Inflammatory macrophage (primary cell): ENCODE data around the gene RAB2B.

Source experiments
- DNase-seq, 2 donors: peaks; one replicate each; pipeline ENCODE4 v3.0.0-alpha.2; 2020 to 2022
- total RNA-seq, 18 experiments: gene quantifications; one replicate each; lab custom pipeline; 2026; ENCODE audit warnings: mixed read lengths in 6 of 18, inconsistent platforms in 2 of 18; lab: John Stamatoyannopoulos, UW

RAB2B gene
- total RNA-seq = 21.5 to 42.5 (median 28.4) reads per million in 18 experiments

DNA sequence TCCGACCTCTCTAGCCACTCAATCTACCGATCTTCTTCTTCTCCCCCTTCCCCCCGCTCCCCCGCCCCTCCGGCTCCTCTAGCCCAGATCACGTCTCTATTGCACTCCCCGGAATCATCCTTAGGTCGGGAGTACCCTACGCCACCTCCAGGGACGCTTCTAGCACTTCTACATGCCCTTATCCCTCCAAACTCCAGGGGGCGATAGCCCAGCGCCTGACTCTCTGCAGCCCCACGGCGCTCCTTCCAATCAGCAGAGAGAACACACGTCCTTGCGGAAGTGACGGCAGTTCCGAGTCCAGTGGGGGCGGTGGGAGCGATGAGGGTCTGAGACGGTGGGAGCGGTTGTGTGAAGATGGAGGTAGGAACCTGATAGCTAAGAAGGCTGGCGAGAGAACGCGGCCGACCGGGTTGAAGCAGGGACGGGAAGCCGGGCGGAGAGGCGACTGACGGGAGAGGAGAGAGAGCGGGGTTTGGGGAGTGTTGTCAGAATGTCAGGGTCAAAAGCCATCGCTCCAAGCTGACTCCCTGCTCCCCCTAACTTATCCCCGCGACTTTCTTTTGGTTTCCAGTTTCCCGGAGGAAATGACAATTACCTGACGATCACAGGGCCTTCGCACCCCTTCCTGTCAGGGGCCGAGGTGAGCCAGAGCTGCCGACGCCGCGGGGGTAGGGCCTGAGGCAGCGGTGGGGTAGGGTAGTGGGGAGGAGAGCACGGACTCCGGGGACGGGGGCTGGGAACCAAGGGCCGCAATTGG, at the start of gene RAB2B, which contains the start of gene TOX4:
RAB2B (minus strand) TSS at position 35 of the 757 bp plus-strand sequence. CDS start 87 bp downstream, outside the sequence.
TOX4 (plus strand) TSS at position 271 of the 757 bp plus-strand sequence; CDS start at position 355, 84 bp downstream.
- peak; percentile 98 to 99 for DNase-seq

DNA sequence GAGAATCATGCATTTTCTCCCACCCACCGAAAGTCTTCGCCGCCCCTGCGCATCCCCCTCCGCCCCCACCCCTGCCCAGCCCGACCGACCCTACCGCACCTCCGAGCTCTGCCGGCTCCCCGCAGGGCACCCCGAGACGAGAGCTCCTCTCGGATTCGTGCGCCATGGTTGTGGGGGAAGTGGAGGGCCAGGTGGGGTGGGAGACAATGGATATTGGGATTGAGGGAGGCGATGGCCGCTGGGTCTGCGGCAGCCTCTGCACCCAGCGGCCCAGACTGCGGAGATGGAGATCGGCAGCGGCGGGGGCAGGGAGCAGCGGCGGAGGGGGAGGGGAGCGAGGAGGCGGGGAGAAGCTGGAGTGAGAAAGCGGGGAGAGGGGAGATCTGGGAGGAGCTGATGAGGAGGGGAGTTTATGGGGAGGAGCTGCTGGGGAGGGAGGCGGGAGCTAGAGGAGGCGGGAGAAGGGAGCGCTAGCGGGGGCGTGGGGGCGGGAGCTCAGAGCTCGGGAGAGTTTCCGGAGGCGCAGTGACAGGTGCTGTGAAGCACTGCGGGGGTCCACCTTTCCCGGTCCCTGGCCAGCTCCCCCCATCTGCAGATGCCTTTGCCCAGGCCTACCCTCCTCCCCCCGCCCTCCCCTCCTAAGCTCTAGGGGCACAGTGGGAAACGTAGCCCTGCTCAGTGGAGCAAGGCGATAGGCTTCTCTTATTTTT, 49.4 kb upstream of the RAB2B start, which contains the start of gene SALL2:
SALL2 (minus strand) TSS at position 385 of the 710 bp plus-strand sequence; CDS start at position 166, 219 bp downstream.
- no peak for DNase-seq

DNA sequence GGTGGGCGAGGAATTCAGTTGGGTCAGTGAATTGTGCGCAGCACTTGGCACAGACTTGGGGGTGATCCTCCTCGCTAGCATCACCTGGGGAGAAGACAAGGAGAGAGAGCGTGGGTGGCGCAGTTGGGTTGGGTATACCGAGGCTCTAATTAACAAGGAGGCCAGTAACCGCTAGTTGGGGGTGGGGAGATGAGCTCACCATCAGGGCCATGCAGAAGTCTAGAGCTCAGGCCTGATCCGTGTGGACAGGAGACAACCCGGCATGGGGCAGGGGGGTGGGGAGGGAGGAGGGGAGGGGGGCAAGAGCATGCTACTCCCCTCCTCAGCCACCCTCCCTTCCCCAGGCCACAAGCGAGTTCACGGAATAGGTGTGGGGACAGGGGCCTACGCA, 48.8 kb upstream of the RAB2B start:
- no peak for DNase-seq

DNA sequence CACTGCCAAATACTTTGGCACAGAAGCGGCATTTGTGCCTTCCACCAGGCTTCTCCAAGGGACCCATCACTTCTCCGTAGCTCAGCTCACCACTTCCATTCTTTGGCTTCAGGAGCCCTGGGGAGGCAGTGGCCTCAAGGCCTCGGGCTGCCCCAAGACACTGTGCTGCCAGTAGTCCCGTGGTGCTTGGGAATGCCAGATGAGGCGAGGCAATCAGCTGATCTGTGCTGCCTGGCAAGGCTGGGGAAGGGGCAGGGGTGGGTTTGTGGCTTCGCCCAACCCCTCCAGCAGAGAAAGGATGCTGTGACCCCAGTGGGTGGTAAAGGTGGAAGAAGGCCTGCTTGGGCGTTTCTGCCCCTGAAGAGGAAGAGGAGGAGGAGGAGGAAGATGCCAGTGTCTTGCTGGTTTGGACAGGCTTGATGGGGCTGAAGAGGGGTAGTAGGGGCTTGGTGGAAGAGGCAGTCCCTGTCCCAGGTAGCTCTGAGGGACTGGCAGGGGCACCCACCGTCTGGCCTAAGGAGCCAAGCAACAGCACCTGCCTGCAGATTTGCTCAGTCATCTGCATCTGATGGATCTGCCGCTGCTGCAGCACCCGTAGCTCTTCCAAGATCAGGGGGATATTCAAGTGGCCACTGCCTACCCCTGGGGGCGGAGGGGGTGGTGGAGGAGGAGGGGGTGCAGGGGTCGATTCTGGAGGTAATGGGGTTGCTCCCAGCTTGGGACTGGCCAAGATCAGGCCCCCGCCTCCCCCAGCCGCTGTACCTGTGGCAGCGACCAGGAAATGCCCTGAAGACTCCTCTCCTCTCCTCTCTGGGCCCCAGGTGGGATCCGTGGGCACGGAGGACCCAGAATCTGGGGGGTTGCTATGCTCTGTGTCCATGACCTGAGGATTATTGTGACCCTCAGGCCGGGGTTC, 48.1 kb upstream of the RAB2B start:
- no peak for DNase-seq

DNA sequence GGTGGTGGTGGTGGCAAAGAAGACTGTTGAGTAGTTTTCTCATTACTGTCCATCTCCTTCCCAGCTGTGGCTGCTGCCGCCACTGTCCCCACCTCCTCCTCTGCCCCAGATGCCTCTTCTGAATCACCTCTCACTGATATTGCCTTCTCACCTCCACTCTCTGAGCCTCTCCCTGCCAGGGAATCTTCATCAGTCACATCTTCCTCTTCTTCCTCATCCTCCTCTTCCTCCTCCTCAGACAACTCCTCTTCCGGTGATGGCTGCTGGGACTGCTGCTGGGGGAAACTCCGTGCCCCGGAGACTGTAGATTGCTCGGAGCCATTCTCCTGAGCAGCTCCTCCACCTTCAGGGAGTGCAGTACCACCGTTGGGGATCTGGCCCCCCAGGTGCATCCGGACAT, 46.4 kb upstream of the RAB2B start:
- DNase-seq = no peak

DNA sequence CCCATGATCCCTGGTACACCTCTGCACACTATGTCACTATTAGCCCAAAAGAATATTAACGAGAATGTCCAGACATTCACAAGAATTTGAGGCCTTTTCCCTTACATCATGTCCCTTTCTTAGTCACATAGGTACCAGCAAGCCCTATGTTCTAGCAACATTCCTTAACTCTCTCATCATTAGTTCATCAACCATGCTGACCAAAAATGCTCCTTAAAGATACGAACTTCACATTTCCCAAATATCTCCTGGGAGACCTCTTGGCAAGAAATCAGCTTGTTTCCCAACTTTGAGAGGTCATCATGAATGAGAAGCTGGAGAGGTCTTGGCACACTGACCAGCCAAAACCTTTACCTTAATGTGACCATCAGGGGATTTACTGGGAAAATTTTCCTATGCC, 44.7 kb upstream of the RAB2B start:
- DNase-seq = no peak

DNA sequence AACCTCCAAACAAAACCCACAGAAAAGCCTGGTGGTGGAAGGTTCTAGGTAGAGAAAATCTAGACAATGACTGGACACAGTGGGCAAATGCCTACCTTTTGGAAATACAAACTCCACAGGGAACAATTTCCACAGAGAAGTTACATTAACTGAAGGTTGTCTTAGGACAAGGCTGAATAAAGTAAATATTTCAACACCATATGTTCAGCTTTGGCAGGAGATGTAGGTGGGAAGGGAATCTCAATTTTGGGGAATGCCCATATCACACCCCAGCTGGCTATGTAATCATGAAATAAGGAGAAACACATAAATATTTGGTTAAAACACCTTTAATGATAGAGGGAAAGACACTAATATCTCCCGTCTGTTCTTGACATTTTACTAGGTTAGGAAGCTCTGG, 44.0 kb upstream of the RAB2B start:
- no peak for DNase-seq

DNA sequence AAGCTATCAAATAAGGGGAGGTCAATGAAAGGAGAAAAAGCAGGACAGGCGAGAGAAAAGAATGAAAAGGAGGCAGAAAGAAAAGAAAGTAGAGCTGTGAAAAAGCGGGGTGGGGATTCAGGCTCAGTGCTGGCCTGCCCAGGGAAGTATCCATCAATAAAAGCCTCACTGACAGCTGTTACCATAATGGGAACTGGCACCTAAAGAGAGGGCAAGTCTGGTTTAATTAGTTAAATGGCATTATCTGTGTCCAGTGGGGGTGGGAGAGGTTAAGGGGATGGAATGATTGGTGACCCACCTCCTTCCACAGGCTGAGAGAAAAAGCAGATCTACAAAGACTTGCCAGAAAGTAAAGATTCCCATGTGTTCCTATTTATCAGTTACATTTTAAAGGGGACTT, 42.0 kb upstream of the RAB2B start:
- no peak for DNase-seq

DNA sequence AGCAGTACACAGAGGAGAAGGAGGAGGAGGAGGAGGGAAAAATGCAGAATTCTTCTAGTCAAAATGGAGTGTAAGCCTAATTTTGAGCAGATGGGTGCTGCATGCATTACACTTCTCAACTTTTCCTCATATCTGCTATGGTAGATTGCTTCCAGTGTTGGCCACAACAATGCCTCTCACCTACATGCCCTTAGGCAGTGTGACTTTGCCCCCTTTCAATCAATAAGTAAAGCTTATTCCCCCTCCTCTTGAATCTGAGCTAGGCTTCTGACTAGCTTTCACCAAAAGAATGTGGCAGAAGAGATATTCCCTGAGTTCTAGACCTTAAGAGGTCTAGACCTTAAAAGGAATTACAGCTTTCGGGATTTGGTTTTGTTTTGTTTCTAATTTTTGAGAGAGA, 37.6 kb upstream of the RAB2B start:
- DNase-seq = no peak

DNA sequence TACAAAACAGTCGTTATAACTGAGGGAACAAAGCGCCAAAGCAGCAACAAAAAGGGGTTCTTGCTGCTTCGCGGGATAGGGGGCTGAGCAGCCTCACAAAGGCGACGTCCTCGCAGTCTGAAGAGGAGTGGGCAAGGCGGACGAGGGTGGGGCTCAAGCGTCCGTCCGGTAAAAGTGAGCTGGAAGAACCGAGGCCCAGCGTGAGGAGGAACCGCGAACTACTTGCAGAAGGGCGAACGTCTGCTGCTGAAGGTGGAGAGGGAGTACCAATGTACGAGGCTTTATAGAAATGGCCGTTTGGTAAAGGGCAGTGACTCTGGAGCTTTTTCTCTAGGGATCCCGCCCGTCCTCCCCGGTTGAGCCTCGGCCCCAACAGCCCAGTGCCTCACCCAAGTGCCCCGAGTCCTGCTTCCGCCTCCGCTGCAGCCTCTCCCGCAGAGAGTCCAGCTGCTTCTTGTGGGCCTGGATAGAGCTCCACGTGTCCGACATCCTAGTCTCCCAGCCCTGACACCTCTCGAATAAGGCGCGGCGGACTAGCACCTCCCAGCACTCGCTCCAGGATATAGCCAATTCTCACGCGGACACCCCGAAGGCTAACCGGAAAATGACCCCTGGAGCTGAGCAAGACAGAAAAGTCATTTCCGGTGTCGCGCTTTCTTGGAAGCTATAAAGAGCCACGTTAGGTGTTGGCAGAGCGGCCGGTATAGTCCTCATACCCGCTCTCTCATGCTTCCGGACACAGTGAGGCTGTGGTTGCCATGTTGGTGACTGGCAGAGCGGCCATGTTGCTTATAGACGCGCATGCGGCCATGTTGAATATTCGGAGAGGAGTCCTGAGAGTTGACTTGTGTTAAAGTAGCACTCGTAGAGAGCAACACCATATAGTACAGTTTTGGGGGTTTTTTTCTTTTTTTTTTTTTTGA, 34.2 kb upstream of the RAB2B start, which contains the start of gene METTL3:
METTL3 (minus strand) TSS at position 606 of the 923 bp plus-strand sequence; CDS start at position 489, 117 bp downstream.
- DNase-seq = peak; percentile 99

DNA sequence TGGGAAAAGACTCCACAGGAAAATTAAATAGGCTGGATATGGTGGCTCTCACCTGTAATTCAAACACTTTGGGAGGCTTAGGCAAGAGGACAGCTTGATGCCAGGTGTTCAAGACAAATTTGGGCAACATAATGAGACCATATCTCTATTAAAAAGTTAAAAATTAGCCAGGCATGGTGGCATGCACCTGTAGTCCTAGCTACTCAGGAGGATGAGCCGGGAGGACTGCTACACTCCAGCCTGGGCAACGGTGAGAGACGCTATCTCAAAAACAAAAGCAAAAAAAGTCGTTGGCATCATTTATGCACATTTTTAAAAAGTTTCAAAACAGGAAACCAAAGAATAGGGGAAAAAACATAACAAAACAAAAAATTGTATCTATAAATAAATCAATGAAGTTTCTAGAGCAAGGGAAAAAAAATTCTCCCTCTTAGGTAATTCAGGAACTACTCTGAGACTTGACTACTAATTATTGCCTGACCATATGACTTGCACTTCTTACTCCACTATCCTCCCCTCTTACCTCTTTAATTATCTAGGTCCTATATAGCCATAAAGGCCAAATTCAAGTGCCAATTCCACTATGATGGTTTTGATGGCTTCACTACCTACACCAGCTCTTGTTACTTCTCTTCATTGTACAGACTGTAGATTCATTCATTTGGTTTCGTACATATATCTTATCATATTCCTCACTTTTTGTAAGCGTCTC, 32.8 kb upstream of the RAB2B start:
- DNase-seq = no peak

DNA sequence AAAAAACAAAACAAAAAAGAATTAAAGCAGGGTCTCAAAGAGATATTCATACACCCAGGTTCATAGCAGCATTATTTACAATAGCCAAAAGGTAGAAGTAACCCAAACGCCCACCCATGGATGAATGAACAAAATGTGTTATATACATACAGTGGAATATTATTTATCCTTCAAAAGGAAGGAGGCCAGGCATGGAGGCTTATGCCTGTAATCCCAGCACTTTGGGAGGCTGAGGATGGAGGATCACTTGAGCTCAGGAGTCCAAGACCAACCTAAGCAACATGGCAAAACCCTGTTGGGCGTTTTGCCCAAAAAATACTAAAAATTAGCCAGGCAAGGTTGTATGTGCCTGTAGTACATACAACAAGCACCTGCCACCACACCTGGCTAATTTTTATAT, 29.8 kb upstream of the RAB2B start:
- no peak for DNase-seq

DNA sequence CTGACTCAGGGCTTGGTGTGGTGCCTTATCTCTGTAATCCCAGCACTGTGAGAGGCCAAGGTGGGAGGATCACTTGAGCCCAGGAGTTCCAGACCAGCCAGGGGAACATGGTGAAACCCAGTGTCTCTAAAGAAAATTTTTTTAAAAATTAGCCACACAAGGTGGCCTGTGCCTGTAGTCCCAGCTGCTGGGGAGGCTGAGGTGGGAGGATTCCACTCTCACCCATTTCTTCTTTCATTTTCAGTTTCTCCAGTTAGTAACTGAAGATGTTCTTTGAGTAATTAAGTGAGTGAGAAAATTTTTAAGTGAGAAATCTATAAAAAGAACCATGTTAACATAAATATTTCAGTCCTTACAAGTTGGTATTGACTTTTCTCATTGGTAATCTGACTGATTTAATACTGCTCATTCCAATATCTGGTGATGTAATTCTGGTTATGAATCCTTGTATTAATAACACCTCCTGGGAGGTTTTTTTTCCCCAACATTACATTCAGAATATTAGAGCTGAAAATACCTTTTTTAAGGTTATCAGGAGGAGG, 28.3 kb upstream of the RAB2B start:
- DNase-seq = peak in 1 of 2 donors; percentile 8

DNA sequence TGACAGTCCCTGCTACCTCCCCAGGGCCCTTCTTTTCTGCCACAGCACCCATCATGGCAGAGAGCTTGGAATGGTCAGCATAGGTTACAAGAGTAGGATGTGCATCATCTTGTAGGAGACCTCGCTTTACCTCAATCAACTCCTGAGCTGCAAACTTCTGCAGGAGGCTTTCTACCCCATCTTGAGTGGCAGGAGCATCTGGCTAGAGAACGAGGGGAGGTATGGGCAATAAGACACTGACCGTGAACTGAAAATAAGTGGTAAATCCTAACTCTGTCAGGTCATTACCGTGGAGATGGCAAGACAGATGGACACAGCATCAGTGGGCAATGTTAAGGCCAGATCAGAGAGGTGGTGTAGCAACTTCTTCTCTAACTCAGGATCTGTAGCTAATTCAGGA, 26.6 kb upstream of the RAB2B start:
- DNase-seq = no peak

DNA sequence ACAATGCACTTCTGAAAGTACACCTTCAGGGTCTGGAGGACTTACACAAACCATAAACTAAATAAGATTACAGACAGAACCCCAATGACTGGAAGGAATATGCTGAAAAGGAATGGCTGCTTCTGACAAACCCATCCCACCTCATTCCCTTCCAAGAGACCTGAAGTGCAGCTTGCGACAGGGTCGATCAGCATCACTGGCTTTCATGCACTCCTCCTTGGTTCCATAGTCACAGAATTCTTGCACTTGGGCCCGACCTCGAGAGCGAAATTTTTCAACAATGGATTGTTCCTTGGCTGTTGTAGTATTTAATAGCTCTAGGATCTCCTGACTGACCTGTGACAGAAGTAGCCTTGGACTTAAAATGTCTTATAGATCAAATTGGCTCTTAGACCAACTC, 24.8 kb upstream of the RAB2B start:
- DNase-seq = no peak

DNA sequence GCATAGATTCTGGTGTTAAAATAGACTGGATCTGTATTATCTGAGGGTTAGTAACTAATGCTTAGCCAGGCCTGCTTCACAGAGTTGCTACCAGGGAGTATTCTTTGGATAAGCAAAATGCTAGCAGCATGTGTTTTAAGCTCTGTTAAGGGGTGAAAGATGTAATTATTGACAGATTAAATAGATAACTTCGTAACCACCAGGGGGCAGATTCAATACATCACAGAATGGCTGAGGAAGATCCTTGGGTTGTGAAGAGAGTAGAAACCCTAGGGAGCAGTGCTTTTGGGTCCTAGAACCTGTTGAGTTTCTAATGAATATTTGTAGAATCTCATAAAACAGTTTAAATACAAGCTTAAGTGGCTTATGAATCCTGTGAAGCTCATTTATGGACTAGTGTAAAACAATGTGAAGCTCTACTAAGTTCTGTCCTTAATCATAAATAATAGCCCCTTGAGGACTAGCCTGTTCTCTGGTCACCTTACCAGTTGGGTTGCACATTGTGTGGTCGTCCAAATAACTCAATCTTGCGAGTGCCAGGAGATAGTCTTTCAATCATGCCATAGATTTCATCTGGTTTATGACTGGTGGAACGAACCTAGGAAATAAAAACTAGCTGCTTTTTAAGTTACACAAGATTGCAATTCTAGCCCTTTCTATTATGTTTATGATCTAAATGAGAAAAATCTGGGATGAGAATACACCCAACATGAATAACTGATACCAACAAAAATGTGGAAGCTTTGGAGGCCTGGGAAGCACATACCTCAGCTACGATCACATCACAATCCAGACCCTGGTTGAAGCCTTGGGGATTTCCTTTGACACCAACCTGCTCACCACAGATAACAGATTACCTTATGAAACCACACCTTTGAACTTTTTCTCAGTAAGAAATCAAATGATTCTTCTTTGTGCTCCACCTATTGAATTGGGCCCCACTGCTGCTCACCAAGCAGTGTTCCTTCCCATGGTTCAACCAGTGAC, 22.1 kb upstream of the RAB2B start:
- peak; percentile 32 to 44 for DNase-seq

DNA sequence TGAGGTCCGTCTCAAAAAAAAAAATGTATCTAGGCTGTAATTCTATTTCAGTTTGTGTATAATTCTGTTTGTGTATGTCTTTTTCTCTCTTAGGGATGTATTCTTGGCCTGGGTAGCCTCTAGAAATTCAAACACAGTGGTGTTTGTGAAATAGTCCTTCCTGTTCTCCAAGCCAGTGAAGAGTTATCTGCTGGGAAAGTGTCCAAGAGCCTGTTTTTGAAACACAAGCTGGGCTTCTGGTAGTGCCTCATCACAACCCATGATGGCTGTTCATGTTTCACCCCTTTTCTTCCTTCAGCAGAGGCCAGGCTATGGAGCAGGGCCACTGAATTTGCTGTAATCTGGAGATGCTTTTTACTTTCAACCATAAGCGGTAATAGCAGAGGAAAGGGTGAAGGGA, 19.7 kb upstream of the RAB2B start:
- DNase-seq = no peak

DNA sequence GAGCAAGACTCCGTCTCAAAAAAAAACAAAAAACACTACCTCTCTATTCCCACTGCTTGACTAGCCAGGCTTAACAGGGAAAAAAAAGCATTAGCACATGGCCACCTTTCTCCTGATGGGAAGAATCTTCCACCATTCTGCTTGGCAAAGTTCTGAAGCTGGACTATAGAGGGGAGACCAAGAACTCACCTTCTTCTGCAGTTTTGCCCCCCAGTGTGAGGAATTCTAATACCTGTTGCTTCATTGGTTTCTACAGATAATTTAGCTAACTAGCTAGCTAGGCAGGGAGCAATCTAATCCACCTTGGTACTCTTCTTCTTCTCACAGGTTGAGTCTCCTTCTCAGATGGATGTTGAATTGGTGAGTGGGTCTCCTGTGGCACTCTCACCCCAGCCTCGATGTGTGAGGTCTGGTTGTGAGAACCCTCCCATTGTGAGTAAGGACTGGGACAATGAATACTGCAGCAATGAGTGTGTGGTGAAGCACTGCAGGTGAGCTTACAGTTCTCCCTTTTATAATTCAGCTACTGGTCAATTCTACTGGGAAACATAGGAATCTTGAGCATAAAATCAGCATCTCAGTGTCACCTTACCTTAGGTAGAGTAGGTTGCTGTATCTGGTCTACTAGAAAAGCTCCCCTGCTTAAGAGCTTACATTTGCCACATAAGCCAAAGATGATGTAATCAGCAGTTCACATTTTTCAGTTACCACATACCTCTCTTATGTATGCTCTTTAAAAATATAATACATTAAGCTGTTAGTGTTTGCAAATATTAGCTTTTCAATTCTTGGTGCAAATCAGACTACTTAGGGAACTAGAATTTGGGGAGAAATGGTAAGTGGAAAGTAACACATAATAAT, 18.4 kb upstream of the RAB2B start:
- DNase-seq = no peak
